Caki2 (cell line): ENCODE measurements around the gene P2RX2. TPM values are rescaled to one million over a fixed set of nuclear protein-coding genes. Genes with fewer than 3 reads are reported as not detected.

Source experiments
- DNase-seq: peaks from one replicate; pipeline ENCODE4 v3.0.0-alpha.2; 2015; ENCODE audit warnings: low read depth
- in situ Hi-C: cut with HindIII; loops from 2 replicates; pipeline ENCODE4 v1.10.0; 2016; ENCODE audit warnings: low sequenced_read_pairs, low pct_unique_long_range_greater_than_20kb, mixed read lengths
- total RNA-seq: library from RNA; depleted of rRNA; stranded (reverse); fragments of >200 nt; shearing (Covaris generic); gene quantifications from 2 replicates; pipeline ENCODE4 v1.2.3, GENCODE V29; 2014; ENCODE audit warnings: low replicate concordance; rRNA removed

Gene P2RX2
- not detected in 2 replicates for total RNA-seq

DNA sequence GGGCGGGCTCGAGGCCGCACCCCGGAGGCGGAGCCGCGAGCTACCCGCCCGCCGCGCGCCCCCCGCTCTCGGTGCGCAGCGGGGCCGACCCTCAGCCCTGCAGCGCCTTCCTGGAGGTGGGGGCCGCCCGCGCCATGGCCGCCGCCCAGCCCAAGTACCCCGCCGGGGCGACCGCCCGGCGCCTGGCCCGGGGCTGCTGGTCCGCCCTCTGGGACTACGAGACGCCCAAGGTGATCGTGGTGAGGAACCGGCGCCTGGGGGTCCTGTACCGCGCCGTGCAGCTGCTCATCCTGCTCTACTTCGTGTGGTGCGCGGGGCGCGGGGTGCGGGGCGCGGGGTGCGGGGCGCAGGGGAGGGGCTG lies at the start of gene P2RX2:
Gene P2RX2 (plus strand): TSS at position 94 of the 361 bp plus-strand sequence. CDS start 41 bp downstream, at position 135.
- no peak for DNase-seq
- in situ Hi-C loops, result no loop called here

DNA sequence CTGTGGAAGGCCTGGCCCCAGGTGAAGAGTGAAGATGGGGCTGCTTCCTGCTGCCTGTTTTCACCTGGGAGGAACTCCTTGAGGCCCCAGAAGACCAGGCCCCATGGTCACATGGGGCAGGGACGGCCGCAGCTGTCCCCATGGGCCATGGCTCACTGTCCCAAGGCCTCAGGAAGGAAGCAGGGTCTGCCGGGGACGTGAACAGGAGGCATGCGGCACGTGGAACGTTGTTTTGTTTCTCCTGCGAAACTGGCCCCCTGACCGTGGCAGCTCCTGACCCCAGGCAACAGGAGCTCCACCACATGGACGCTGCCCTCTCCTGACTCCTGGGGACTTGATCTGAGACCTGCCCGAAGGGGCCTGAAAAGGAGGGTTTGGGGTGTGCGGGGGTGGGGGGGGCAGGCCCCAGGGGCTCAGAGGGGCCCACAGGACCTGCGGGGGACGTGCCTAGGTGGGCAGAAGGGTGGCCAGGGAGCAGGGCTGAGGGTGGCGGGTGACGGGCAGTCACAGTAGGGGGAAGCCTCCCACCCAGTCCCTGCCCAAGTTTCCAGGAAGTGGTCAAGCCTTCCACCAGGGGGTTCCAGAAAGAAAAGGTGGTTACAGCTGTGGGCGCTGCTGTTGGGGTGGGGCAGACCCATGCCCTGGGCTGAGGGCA lies 49.6 kb upstream of the P2RX2 start:
- no peak for DNase-seq
- in situ Hi-C loops, result no loop called here

GRCh38 chr12:132569856-132570480 lies 48.6 kb upstream of the P2RX2 start:
- DNase-seq, result no peak
- in situ Hi-C loops, result no loop called here

DNA sequence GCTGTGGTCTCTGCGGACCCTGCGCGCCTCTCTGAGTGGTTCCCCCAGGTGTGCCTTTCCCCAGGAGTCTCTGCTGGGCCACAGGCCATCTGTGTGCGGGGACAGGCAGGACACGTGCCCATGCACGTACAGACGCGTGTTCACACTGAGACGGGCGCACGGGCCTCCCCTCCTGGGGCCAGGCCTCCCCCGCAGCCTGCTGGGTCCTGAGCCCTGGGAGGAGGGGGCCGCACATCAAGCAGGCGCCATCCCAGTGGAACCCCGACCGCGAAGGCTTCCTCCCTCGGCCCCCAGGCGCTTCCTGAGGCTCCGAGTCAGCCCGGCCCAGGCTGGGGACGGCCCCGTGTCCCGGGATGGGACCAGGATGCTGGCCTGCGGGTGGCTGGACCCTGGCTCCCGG lies 47.9 kb upstream of the P2RX2 start:
- in situ Hi-C loops, result no loop called here
- DNase-seq, result no peak

DNA sequence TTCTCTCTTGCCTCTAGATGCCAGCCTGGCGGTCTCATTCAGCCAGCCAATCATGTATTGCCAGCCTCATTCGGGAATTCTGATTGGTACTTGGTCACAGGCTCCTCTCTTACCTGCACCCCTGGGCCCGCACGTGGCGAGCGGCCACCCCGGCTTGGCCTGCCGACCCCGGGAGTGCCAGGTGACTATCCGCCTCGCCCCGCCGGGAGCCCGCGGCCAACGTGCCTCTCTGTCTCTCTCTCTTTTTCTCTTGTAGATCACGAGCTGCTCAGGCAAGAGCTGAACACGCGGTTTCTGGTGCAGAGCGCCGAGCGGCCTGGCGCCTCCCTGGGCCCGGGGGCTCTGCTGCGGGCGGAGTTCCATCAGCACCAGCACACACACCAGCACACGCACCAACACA lies 47.5 kb upstream of the P2RX2 start:
- DNase-seq, result no peak
- in situ Hi-C loops, result no loop called here

DNA sequence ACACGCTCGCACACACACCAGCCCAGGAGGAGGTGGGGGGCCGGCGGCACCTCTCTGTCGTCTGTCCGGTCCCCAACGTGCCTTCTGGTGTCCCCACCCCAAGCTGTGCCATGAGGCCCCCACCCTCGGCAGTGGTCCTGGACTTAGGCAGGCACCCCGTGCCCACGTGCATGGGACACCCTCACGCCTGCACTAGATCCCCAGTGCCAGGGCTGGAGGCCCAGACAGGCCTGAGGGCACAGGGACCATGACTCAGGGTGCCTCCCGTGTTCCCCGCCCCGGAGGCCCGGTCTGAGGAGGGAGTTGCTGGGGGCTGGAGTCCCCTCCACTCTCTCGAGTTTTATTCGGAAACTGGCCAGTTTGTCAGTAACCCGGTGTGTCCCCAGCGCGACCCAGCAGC lies 47.0 kb upstream of the P2RX2 start:
- in situ Hi-C loops, result no loop called here
- DNase-seq, result no peak

GRCh38 chr12:132572106-132572505 lies 46.5 kb upstream of the P2RX2 start:
- in situ Hi-C loops, result no loop called here
- no peak for DNase-seq

DNA sequence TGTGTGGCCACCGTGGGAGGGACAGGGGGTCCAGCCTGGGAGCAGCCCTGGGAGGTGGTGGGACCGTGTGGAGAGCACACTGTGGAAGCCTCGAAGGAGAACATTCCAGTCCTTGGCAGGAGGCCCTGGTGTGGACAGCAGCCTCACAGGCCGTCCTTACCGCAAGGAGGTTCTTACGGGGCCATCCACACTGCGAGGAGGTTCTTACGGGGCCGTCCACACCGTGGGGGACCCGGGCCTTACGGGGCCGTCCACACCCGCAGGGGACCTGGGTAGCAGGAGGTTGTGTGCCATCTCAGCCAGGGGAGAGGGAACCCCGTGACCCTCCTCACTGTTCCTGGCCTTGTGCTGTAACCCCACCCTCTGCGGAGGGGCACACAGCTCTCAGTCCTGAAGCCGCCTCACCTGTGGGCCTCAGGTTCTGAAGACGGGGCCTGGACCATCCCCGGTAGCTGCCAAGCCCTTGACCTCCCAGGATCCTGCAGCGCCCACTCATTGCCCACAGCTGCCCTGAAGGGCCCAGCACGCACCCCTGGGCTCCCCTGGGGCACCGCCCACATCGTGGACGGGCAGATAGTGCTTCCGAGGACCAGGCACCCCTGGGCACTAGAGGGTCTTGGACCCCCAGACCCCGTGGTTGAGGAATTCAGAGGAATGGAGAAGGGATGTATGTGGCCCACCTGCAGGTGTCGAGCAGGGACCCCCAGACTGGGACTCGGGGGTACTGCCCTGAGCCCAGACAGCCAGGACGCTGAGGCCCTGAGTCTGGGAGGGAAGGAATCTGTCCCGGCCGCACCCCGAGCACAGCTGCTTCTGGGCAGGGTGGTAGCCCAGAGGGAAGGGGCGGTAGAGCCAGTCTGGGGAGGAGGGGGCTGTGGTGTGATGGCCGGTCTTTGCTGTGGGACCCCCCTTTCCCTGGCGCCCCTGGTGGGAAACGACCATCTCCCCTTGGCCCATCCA lies 45.5 kb upstream of the P2RX2 start:
- no peak for DNase-seq
- in situ Hi-C loops, result no loop called here

- DNase-seq, result no peak
- in situ Hi-C loops, result no loop called here
Measured at GRCh38 chr12:132574271-132574996, 44.1 kb upstream of the P2RX2 start.

DNA sequence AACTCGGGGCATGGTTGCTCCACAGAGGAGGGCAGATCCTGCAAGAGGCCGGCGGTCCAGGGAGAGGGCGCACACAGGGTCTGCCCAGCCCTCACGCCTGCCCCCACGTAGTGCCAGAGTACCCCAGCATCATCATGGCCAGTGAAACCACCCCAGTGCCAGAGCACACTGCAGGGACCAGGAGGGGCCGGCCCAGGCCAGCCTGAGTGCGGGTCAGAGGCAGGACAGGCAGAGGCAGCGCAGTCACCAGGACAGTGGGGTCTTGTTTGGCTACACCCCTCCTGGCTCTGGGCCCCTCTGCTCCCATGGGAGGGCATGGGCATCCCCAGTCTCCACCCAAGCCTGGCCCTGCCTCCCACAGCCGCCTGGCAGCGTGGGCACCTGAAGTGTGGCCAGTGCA lies 42.9 kb upstream of the P2RX2 start:
- no peak for DNase-seq
- in situ Hi-C loops, result no loop called here

GRCh38 chr12:132576701-132577100 lies 41.9 kb upstream of the P2RX2 start:
- no peak for DNase-seq
- in situ Hi-C loops, result no loop called here

DNA sequence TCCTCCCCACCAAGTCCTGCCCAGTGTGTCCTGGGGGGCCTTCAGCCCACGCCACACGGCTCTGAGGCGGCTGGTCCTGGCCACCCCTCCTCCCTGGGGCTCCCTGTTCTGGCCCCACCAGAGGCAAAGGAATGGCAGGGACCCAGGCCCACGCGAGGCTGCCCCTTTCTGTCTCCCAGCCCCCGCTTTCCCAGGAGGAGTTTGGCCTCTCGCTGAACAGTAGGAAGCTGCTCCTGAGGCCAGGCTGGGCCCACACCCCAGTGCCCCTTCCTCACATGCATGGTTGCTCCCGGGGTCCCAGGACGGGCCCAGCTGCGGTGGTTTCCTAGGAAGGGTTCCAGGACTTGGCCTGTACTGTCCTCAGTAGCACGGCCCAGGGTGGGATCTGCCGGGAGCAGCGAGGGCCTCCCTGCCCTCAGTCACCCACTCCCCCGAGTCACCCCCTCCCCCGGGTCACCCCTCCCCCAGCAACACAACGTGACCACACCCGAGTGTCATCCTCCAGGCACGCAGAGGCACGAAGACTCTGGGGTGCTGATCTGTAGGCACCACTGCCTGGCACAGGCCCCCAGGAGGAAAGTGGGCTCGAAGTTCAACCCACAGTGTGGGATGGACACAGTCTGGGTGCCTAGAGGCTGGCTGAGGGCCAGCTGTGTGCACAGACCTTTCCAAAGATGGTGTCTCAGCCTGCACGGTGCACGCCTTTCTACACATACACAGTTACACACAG lies 41.2 kb upstream of the P2RX2 start:
- in situ Hi-C loops, result no loop called here
- DNase-seq, result no peak

DNA sequence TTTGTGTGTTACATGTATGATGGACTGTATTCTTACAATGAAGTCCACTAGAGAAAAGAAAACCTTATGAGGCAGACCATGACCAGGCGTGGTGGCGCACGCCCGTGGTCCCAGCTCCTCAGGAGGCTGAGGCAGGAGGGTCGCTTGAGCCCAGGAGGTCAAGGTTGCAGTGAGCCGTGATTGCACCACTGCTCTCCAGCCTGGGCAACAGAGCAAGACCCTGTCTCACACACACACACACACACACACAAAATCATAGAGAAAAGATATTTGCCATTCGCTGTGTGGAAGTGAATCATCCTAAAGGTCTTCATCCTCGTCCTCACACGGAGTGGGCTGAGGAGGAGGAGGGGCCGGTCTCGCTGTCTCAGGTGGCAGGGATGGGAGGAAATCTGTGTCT lies 40.5 kb upstream of the P2RX2 start:
- in situ Hi-C loops, result no loop called here
- no peak for DNase-seq

DNA sequence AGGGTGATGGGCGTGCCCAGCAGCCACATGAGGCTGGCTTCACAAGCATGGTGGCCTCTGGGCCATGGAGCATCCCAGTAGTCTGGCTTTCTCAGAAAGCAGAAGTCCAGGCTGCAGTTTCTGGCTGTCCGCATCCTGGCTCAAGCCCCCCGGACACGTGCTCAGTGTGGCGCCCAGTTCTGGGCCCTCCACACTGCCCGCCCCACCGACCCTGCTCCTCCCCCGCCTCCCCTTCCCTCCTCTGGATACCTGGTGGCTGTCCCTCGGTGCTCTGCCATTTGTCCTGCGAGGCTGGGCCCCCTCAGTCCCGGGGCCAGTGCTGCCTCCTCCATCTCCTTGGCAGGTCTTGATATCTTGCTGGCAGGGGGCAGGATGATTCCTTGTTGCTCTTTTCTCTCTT lies 39.8 kb upstream of the P2RX2 start:
- no peak for DNase-seq
- in situ Hi-C loops, result no loop called here

GRCh38 chr12:132579744-132580143 lies 38.8 kb upstream of the P2RX2 start:
- DNase-seq, result no peak
- in situ Hi-C loops, result no loop called here

- in situ Hi-C loops, result no loop called here
- no peak for DNase-seq
Measured at GRCh38 chr12:132580701-132581292, 37.8 kb upstream of the P2RX2 start.

- in situ Hi-C loops, result no loop called here
- no peak for DNase-seq
Measured at GRCh38 chr12:132581348-132582057, 37.1 kb upstream of the P2RX2 start.
